Frontal cortex (tissue), 4 donors: ENCODE results near the gene RALGAPB. TPM values are rescaled to one million over a fixed set of nuclear protein-coding genes. Genes with fewer than 3 reads are reported as not detected.
"Not testable (repeated sequence)": the region's sequence is repeated elsewhere in the genome, so short reads cannot be mapped to it uniquely, and the experiment has no call there.

ENCODE experiments used
- DNase-seq, 2 donors: peaks; one replicate each; pipeline ENCODE4 v3.0.0; 2012; ENCODE audit warnings: low spot score in 2 of 2
- FAIRE-seq: peaks from 2 replicates; lab custom pipeline; 2012; peaks lifted over from hg19 to GRCh38; lab: Jason Lieb, UNC
- total RNA-seq: library from RNA; depleted of rRNA; stranded (reverse); fragments of >200 nt; gene quantifications from one replicate; pipeline ENCODE4 v1.2.3, GENCODE V29; 2014
- donor health status: control.
- donor health status: control.
- donor health status: control.

Gene RALGAPB
- total RNA-seq, 1 donor from 2014 or later, result 35.5 TPM

- no peak for DNase-seq
Observed at GRCh38 chr20:38573413-38573812, 100.8 kb downstream of the RALGAPB start.

DNA sequence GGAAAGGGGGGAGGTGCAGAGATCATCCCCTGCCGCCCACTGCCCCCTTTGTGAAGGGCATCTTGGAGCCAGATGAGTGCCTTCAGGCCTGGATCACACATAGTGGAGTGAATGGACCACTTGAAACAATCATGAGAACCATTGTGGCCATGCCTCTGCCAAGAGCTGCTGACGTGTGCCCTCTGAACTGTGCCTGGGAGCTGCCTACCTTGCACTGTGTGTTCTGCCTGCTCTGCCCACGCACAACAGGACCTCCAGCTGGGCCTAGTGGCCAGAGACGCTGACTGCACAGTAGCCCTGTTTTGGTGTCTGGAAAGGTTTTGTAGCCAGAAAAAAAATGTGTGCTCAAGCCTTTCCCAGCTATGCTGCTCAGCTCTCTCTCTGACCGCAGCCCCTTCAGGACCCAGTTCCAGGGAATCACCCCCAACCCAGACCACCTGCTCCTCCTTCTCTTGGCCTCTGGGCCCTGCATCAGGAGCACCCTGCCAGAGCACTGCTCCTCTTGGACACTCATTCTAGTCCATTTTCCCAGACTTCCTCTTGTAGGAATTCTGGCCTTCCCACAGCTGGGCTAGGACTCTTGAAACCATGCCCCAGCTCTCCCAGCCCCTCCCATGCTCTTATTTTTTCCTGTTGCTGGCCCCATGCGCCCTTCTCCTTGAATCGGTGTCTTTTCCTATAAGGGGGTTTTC lies 106.7 kb downstream of the RALGAPB start:
- DNase-seq (no peak), FAIRE-seq (no peak)

More at GRCh38 chr20:38573413-38573812, 100.8 kb downstream of the RALGAPB start:
- no peak for FAIRE-seq

DNA sequence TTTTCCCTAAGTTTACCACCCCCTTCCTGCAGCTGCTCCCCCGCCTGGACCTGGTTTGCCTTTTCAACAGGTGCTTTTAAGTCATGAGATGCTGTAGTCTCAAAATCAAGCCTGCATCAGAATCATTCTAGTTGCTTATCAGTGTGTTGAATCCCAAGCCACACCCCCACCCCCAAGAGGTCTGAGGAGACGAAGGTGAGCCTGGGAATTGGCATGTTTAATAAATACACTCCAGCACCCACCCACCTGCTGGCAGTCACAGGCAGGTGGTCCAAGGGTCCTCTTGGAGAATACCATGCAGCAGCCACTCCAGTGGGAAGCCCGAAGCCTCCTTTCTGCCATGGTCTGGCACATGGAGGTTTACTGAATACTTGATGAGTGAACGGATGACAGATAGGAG lies 107.3 kb downstream of the RALGAPB start:
- FAIRE-seq (no peak), DNase-seq (no peak)

GRCh38 chr20:38581013-38581412 lies 108.4 kb downstream of the RALGAPB start, which contains the start of gene ADIG:
Gene ADIG (plus strand): TSS chr20:38581197. CDS start chr20:38581251, 54 bp downstream.
- FAIRE-seq, result no peak
- peak; percentile 42 to 70 for DNase-seq

- FAIRE-seq (no peak), DNase-seq (no peak)
Observed at GRCh38 chr20:38581830-38582358, 109.3 kb downstream of the RALGAPB start.

GRCh38 chr20:38583306-38583705 lies 110.7 kb downstream of the RALGAPB start:
- FAIRE-seq, result no peak
- no peak for DNase-seq

DNA sequence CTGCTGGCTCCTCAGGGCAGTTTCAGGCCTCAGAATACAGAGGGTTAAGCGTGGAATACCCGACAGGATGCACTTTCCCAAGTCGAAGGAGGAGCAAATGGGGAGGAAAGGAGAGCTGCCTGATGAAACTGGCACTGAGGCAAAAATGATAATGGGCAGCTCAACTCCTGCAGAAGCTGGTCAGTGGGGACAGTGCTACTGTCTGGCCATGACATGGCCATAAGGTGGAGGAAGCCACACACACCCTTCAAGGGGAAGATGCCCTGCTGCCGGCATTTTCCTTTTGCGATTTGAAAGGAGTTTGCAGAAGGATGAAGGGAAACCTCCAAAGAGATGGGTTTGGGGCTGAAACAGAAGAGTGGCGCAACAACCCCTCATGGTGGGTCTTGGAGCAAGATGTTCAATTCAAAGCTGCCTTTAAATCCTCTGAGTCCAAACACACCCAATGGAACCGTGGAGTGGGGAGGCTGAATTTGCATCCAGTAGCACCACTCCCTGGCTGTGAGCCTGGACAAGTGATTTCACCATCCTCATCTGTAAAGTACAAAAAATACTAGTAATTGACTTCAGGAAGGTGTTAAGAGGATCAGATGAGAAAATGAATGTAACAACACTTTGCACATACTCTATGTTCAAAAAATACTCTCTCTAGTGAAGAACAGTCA lies 111.6 kb downstream of the RALGAPB start:
- no peak for FAIRE-seq
- DNase-seq, result no peak

- DNase-seq (no peak), FAIRE-seq (no peak)
Observed at GRCh38 chr20:38585404-38586180, 112.9 kb downstream of the RALGAPB start.

GRCh38 chr20:38586181-38586525 lies 113.5 kb downstream of the RALGAPB start:
- FAIRE-seq (no peak), DNase-seq (no peak)

- FAIRE-seq (no peak), DNase-seq (no peak)
Observed at GRCh38 chr20:38588303-38588702, 115.7 kb downstream of the RALGAPB start.

- FAIRE-seq (no peak), DNase-seq (no peak)
Observed at GRCh38 chr20:38589351-38589750, 116.7 kb downstream of the RALGAPB start.

GRCh38 chr20:38589967-38590675 lies 117.5 kb downstream of the RALGAPB start:
- FAIRE-seq, result no peak

GRCh38 chr20:38590676-38591473 lies 118.2 kb downstream of the RALGAPB start:
- no peak for FAIRE-seq
- DNase-seq, result no peak

More at GRCh38 chr20:38589967-38590675, 117.5 kb downstream of the RALGAPB start:
- no peak for DNase-seq

GRCh38 chr20:38591474-38592410 lies 119.1 kb downstream of the RALGAPB start:
- DNase-seq (no peak), FAIRE-seq (no peak)

GRCh38 chr20:38592411-38592790 lies 119.8 kb downstream of the RALGAPB start:
- DNase-seq, FAIRE-seq: not testable (repeated sequence)

- not testable (repeated sequence) for FAIRE-seq
Observed at GRCh38 chr20:38594281-38594680, 121.6 kb downstream of the RALGAPB start.

GRCh38 chr20:38595886-38596285 lies 123.2 kb downstream of the RALGAPB start:
- FAIRE-seq, DNase-seq: not testable (repeated sequence)

More at GRCh38 chr20:38594281-38594680, 121.6 kb downstream of the RALGAPB start:
- not testable (repeated sequence) for DNase-seq

DNA sequence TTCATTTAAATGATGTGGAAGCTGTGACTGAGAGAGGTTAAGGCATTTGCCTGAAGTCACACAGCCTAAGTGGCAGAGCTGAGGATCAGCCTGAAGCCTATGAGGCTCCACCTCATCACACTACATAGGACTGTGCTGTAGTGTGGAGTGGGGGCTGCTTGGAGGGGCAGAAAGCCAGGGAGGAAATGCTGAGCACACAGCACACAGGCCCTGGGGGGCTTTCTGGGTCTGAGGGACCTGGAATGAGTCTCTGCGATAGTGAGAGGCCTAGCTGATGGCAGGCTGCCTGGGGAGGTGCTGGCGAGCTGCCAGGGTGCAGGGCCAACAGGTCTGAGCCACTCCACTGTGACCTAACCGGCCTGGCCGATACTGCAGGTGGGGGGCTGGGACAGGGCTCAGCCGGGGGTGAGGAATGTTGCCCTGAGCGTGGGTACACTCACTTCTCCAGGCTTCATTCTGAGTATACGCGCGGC lies 126.8 kb downstream of the RALGAPB start:
- FAIRE-seq (no peak), DNase-seq (no peak)
